NCI-H526 (cell line): ENCODE data around the gene ZNF692.
"Not testable (repeated sequence)": the region's sequence is repeated elsewhere in the genome, so short reads cannot be mapped to it uniquely, and the experiment has no call there.

Experiments
- DNase-seq, 2 experiments: peaks; one replicate each; lab custom pipeline; 2025; lab: John Stamatoyannopoulos, UW

ZNF692 gene

DNA sequence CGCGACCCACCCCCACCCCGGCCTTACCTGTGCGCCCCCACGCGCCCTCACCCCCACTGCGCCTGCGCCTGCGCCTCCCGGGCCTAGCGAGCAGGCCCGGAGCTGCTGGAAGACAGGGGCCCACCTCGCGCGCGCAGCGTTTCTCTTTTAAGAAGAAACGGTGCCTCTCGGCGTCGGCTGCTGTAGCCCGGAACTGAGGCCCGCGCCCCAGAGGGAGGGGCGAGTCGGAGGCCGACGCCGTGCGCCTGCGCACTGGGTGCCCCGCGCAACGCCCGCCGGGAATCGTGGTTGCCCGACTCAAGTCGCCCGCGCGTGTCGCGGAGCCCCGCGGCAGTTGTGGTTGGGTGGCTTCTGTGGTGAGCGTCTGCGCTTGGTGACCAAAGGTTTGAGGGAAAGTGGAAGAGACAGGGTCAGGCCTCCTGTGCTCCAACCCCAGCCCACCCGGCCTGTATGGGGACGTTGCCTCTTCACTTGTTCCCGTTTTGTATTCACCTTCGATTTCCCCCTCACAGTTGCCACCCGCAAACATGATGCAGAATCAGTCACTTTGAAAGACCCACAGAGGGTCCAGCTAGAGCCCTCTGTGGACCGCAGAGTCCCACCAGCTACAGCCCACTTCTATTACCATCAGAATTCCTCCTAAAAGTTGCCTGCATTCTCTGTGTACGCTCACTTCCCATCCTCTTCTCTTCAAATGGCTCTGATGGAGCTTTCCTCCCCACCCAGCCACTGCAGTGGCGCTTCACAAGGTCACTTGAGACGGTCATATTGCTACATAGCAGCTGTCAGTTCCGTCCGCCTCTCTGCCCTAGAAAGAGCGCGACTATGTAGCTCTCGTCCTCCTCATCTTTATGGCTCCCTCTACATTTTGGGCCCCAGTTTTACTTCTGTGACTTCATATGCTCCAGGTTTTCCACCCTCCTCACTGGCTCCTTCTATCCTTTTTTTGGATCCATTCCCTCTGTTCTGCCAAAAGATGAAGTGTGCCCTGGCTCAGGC is at the start of gene ZNF692:
Gene ZNF692 (minus strand): TSS at position 195 of the 999 bp plus-strand sequence. CDS start 776 bp downstream, outside the sequence.
- DNase-seq = peak; percentile 84 to 96

DNA sequence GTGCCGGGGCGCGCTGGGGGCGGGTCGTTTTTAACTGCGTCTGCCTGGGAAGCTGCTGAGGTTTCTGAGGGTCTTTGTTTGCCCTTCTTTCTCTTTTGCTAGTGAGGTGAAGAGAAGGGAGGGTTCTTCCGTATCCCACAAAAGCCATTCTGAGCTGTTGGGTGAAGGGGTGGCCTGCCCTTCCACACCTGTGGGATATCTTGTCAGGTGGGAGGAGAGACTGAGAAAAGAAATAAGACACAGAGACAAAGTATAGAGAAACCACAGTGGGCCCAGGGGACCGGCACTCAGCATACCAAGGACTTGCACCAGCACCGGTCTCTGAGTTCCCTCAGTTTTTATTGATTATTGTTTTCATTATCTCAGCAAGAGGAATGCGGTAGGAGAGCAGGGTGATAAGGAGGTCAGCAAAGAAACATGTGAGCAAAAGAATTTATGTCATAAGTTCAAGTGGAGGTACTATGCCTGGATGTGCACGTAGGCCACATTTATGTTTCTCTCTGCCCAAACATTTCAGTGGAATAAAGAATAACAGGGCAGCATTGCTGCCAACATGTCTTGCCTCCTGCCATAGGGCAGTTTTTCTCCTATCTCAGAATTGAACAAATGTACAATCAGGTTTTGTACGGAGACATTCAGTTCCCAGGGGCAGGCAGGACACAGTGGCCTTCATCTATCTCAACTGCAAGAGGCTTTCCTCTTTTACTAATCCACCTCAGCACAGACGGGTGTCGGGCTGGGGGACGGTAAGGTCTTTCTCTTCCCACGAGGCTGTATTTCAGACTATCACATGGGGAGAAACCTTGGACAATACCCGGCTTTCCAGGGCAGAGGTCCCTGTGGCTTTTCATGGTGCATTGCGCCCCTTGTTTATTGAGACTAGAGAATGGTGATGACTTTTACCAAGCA is 48.1 kb upstream of the ZNF692 start:
- no peak for DNase-seq

- peak; percentile 64 to 89 for DNase-seq
Measured at GRCh38 chr1:248906009-248906752, 47.3 kb upstream of the ZNF692 start, which contains the start of gene PGBD2. TSS of gene PGBD2 (plus strand) at chr1:248906235. CDS start at chr1:248913863, 7,628 bp downstream.

- no peak for DNase-seq
Measured at GRCh38 chr1:248905662-248906008, 46.8 kb upstream of the ZNF692 start.

GRCh38 chr1:248904437-248905216 is 45.7 kb upstream of the ZNF692 start:
- no peak for DNase-seq

DNA sequence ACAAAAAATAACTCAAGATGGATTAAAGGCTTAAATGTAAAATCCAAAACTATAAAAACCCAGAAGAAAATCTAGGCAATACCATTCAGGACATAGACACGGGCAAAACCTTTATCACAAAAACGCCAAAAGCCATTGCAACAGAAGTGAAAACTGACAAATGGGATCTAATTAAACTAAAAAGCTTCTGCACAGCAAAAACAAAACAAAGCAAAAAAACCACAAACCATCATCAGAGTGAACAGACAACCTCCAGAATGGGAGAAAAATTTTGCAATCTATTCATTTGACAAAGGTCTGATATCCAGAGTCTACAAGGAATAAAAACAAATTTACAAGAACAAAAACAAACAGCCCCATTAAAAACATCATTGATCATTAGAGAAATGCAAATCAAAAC is 42.7 kb upstream of the ZNF692 start:
- DNase-seq = no peak

- no peak for DNase-seq
Measured at GRCh38 chr1:248900637-248901036, 41.8 kb upstream of the ZNF692 start.

GRCh38 chr1:248897412-248898337 is 38.8 kb upstream of the ZNF692 start:
- no peak for DNase-seq

- DNase-seq = no peak
Measured at GRCh38 chr1:248894837-248895236, 36.0 kb upstream of the ZNF692 start.

DNA sequence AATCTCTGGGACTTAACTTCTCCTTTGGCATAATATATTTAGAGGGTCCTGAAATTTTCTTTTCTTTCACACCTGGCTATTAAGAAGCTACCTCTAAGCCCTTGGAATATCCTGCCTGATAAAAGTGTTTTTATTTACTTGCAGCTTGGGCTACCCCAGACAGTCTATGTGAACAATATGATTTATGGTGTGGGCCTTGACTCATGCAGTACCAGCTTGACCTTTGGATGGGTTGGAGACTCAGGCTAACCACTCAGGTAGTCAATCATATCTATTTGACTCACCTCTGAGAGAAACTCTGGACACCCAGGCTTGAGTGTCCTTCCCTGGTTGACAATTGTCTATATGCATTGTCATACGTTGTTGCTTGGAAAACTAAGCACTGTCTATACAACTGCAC is 33.7 kb upstream of the ZNF692 start:
- DNase-seq = no peak

DNA sequence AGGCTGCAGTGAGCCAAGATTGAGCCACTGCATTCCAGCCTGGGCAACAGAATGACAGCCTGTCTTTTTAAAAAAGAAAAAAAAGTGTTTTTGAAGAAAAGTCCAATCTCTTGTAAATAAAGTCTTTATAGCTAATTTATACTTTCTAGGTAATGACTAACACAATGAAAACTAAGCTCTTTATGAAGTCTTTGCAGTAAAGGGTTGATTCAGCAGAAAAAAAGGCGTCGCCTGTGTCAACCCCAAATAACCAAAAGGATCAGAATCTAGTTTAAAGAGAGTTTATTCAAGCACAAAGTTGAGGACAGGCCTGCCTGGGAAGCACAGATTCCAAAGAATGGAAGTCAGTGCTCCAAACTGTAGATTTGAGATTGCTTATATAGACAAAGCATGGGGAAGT is 32.9 kb upstream of the ZNF692 start:
- no peak for DNase-seq

GRCh38 chr1:248890549-248891498 is 31.9 kb upstream of the ZNF692 start:
- no peak for DNase-seq

DNA sequence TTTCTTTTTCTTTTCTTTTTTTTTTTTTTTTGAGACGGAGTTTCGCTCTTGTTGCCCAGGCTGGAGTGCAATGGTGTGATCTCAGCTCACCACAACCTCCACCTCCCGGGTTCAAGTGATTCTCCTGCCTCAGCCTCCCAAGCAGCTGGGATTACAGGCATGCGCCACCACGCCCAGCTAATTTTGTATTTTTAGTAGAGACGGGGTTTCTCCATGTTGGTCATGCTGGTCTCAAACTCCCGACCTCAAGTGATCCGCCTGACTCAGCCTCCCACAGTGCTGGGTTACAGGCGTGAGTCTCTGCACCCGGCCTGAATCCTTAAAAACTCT is 31.0 kb upstream of the ZNF692 start:
- DNase-seq = not testable (repeated sequence)

GRCh38 chr1:248886237-248886895 is 27.5 kb upstream of the ZNF692 start:
- DNase-seq = no peak

- DNase-seq = peak; percentile 20 to 42
Measured at GRCh38 chr1:248885646-248886045, 26.8 kb upstream of the ZNF692 start.

DNA sequence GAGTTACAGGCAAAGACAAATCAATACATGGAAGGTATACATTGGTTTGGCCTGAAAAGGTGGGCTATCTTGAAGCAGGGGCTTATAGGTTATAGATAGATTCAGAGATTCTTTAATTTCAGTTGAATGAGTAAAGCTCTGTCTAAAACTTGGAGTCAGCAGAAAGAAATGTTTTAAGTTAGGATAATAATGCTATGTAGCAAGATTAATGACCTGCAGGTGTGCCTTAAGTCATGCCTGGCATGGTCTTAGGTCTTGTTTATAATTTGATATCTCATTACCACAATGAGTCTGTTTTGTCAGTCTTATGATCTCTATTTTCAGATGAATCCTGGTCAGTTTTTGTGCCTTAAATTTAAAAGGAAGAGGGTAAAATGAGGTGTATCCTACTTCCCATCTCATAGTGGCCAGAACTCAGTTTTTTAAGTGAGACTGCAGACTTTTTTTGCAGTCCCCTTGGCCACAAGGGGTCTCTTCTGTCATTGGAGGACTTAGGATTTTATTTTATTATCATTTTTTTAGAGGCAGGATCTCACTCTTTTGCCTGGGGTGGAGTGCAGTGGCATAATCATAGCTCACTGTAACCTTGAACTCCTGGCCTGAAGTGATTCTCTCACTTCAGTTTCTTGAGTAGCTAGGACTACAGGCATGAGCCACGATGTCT is 25.9 kb upstream of the ZNF692 start:
- no peak for DNase-seq

DNA sequence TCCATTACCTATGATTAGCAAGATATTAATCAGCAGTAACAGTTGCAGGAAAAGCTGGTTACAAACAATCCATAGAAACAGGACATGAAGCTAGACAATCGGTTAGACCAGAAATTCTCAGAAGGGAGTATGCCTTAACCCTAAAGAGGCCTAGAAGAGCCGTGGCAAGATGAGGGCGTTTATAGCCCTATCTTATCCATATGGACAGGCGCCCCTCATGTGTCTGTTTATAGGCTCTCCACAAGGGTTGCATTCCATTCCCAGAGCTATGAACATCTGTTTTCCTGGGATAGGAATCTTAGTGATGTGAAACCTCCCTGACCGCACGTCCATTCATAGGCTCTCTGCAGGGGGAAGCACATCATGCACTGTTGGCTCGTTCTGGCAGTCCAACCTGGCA is 23.5 kb upstream of the ZNF692 start:
- DNase-seq = not testable (repeated sequence)

GRCh38 chr1:248881261-248881660 is 22.4 kb upstream of the ZNF692 start:
- DNase-seq = no peak
